Activated naive CD4-positive, alpha-beta T cell treated with anti-CD3 and anti-CD28 coated beads for 36 hours (primary cell): Measurements from ENCODE around the gene SYT5. TPM values are rescaled to one million over a fixed set of nuclear protein-coding genes. Genes with fewer than 3 reads are reported as not detected.
"Not testable (repeated sequence)": the region's sequence is repeated elsewhere in the genome, so short reads cannot be mapped to it uniquely, and the experiment has no call there.

ENCODE experiments used
- CTCF ChIA-PET: fragments of 350-600 bp; sonication (Branson Sonifier 250); formaldehyde crosslinking; loops from one replicate; lab custom pipeline; 2021; ENCODE audit warnings: antibody characterized with exemption; lab: Charles Lee
- DNase-seq: peaks from one replicate; pipeline ENCODE4 v3.0.0-alpha.2; 2020
- H3K27ac Mint-ChIP-seq: one replicate; pipeline ENCODE4 v1.8.0; 2021; ENCODE audit warnings: mild to moderate bottlenecking, mixed read lengths
- H3K27me3 Mint-ChIP-seq: one replicate; pipeline ENCODE4 v1.8.0; 2021; ENCODE audit warnings: low read depth, mixed read lengths
- H3K36me3 Mint-ChIP-seq: one replicate; pipeline ENCODE4 v1.8.0; 2021; ENCODE audit warnings: low read depth, mixed read lengths
- H3K4me1 Mint-ChIP-seq: one replicate; pipeline ENCODE4 v1.8.0; 2021; ENCODE audit warnings: low read depth, mixed read lengths
- H3K4me3 Mint-ChIP-seq: one replicate; pipeline ENCODE4 v1.8.0; 2021; ENCODE audit warnings: mild to moderate bottlenecking, moderate library complexity, mixed read lengths
- H3K9me3 Mint-ChIP-seq: one replicate; pipeline ENCODE4 v1.8.0; 2021; ENCODE audit warnings: mixed read lengths
- intact Hi-C: fragments of 100-400 bp; cut with micrococcal nuclease; formaldehyde crosslinking; loops from one replicate; pipeline ENCODE4 v1.15.1; 2023
- total RNA-seq, 2 experiments: library from RNA; stranded (reverse); gene quantifications; one replicate each; pipeline ENCODE4 v1.2.3, GENCODE V29; 2021

SYT5 gene
- not detected for total RNA-seq

GRCh38 chr19:55179606-55180484 is at the start of gene SYT5:
SYT5 (minus strand) TSS chr19:55180289; CDS start chr19:55179041, 1,248 bp downstream.
- intact Hi-C loops = loop anchor here (2.0 kb wide), 2 partner anchors 37 to 79 kb away; partner anchors contain the start of gene PPP6R1
- Mint-ChIP-seq H3K9me3 (no peaks in the 10 kb centered on the region), H3K4me1 (peaks cover 14% of the 10 kb centered on the region), H3K27ac (no peak within 1 kb of the TSS), H3K27me3 (peaks cover 65% of the 10 kb centered on the region), H3K36me3 (no peaks in the 10 kb centered on the region), H3K4me3 (peak within 1 kb of the TSS; percentile 58)
- DNase-seq = peak; percentile 69
- CTCF ChIA-PET = no interaction called here

- CTCF ChIA-PET = no interaction called here
- peaks cover 27% of the 10 kb centered on the region for H3K36me3 Mint-ChIP-seq
- no peak for DNase-seq
Observed at GRCh38 chr19:55229789-55230182, 49.7 kb upstream of the SYT5 start.

GRCh38 chr19:55229145-55229788 is 49.2 kb upstream of the SYT5 start:
- Mint-ChIP-seq H3K27me3 (no peaks in the 10 kb centered on the region), H3K9me3 (no peaks in the 10 kb centered on the region), H3K36me3 (peaks cover 23% of the 10 kb centered on the region), H3K27ac (no peak overlapping the region), H3K4me1 (no peaks in the 10 kb centered on the region), H3K4me3 (no peak overlapping the region)
- intact Hi-C loops = no loop called here
- CTCF ChIA-PET = no interaction called here
- DNase-seq = no peak

More at GRCh38 chr19:55229789-55230182, 49.7 kb upstream of the SYT5 start:
- Mint-ChIP-seq H3K27me3 (no peaks in the 10 kb centered on the region), H3K9me3 (no peaks in the 10 kb centered on the region), H3K4me3 (no peak overlapping the region), H3K4me1 (no peaks in the 10 kb centered on the region), H3K27ac (no peak overlapping the region)
- intact Hi-C loops = no loop called here

DNA sequence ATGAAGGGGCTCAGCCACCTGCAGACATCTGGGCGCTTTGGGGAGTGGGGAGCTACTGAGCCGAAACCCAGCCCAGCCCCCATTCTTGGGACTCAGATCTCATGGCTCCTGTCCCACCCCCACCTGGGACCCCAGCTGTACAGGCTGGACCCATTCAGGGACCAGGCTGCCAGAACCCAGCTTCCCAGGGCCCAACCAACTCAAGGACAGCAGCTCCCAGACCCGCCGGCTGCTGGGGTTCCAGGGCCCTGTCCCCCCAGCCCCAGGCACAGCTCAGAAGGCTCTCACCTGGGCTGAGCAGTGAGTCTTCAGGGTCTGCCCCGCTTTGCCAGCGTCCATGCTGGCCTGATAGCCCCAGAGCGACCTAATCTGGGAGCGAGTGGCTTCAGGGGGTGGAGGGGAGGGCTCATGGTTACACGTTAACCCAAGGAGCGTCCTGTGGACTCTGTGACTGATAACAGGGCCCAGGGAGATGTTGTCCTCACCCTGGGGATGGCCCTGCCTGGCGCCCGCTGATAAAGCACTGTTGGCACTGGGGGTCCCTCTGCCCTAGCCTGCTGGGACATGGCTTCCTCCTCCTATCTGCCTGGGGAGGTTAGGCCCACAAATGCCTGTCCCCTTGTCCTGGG is 48.4 kb upstream of the SYT5 start, which contains the start of gene TMEM86B:
TSS of gene TMEM86B (minus strand) at position 361 of the 629 bp plus-strand sequence. CDS start at position 339, 22 bp downstream.
- Mint-ChIP-seq H3K36me3 (peaks cover 21% of the 10 kb centered on the region), H3K4me1 (no peaks in the 10 kb centered on the region), H3K4me3 (no peak within 1 kb of the TSS), H3K27me3 (no peaks in the 10 kb centered on the region), H3K9me3 (no peaks in the 10 kb centered on the region), H3K27ac (peak within 1 kb of the TSS; percentile 37)
- CTCF ChIA-PET = no interaction called here
- intact Hi-C loops = no loop called here
- no peak for DNase-seq

GRCh38 chr19:55228015-55228391 is 47.9 kb upstream of the SYT5 start:
- no peaks in the 10 kb centered on the region for H3K9me3 Mint-ChIP-seq
- no peak overlapping the region for H3K4me3 Mint-ChIP-seq
- H3K27me3 Mint-ChIP-seq = no peaks in the 10 kb centered on the region
- intact Hi-C loops = no loop called here
- no peaks in the 10 kb centered on the region for H3K4me1 Mint-ChIP-seq
- CTCF ChIA-PET = no interaction called here
- H3K27ac Mint-ChIP-seq = peak overlapping the region; percentile 37
- H3K36me3 Mint-ChIP-seq = peaks cover 21% of the 10 kb centered on the region
- DNase-seq = no peak

DNA sequence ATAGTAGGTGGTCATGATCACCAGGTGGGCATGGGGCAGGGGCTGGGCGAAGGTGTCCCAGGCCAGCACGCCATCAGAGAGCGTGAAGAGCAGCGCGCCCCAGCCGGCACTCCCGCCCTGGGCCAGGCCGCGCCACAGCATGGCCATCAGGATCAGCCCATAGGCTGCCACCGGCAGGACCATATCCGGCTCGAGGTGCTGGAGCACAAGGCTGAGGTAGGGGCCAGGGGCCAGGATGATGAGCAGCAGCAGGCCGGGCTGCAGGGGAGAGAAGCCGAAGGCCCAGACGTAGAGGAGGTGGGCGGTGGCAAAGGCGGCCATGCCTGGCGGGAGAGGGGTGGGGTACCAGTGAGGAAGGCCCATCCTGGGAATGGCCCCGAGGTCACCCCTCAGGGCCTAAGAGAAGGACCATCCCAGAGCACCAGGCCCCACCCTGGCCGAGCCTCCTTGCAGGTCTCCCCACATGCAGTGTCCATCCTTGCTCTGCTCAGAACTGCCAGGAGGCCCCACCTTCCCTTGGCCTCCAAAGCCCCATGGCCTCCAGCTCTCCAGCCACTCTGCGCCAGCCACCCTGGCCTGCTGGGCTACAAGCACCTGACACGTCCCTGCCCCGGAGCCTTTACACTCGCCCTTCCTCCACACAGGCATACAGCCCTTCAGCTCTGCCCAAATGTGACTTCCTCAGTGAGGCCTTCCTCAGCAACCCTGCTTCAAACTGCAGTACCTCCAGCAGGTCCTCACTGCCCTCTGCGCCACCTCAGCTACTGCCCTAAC is 47.3 kb upstream of the SYT5 start:
- Mint-ChIP-seq H3K27me3 (no peaks in the 10 kb centered on the region), H3K9me3 (no peaks in the 10 kb centered on the region), H3K36me3 (peaks cover 18% of the 10 kb centered on the region), H3K4me1 (no peaks in the 10 kb centered on the region), H3K27ac (peak overlapping the region; percentile 37), H3K4me3 (no peak overlapping the region)
- DNase-seq = no peak
- CTCF ChIA-PET = no interaction called here
- intact Hi-C loops = no loop called here

- CTCF ChIA-PET = no interaction called here
- no peak overlapping the region for H3K27ac Mint-ChIP-seq
- intact Hi-C loops = no loop called here
- no peaks in the 10 kb centered on the region for H3K27me3 Mint-ChIP-seq
- H3K9me3 Mint-ChIP-seq = no peaks in the 10 kb centered on the region
- peaks cover 14% of the 10 kb centered on the region for H3K36me3 Mint-ChIP-seq
- DNase-seq = no peak
- no peaks in the 10 kb centered on the region for H3K4me1 Mint-ChIP-seq
- no peak overlapping the region for H3K4me3 Mint-ChIP-seq
Observed at GRCh38 chr19:55226788-55227187, 46.7 kb upstream of the SYT5 start.

DNA sequence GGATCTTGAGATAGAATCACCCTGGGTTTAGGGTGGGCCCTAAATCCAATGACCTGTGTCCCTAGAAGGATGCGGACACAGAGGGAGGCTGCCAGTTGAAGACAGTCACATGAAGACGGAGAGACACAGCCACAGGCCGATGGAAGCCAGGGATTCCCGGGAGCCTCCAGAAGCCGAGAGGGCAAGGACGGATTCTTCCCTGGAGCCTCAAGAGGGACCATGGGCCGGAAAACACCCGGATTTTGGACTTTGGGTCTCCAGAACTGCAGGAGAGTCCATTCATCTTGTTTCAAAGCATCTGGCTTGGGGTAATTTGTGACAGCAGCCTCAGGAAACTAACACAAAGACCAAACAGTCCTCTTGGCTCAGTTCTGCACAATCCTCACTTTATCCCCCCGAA is 46.2 kb upstream of the SYT5 start:
- peaks cover 2% of the 10 kb centered on the region for H3K9me3 Mint-ChIP-seq
- no peaks in the 10 kb centered on the region for H3K27me3 Mint-ChIP-seq
- no peak for DNase-seq
- no peak overlapping the region for H3K4me3 Mint-ChIP-seq
- CTCF ChIA-PET = no interaction called here
- peaks cover 17% of the 10 kb centered on the region for H3K36me3 Mint-ChIP-seq
- intact Hi-C loops = no loop called here
- H3K27ac Mint-ChIP-seq = no peak overlapping the region
- H3K4me1 Mint-ChIP-seq = no peaks in the 10 kb centered on the region

GRCh38 chr19:55225415-55225958 is 45.4 kb upstream of the SYT5 start:
- Mint-ChIP-seq H3K36me3 (peaks cover 17% of the 10 kb centered on the region), H3K4me1 (no peaks in the 10 kb centered on the region), H3K27ac (no peak overlapping the region), H3K4me3 (no peak overlapping the region), H3K9me3 (peaks cover 8% of the 10 kb centered on the region), H3K27me3 (no peaks in the 10 kb centered on the region)
- DNase-seq = no peak
- CTCF ChIA-PET = no interaction called here
- intact Hi-C loops = no loop called here

GRCh38 chr19:55224679-55225414 is 44.8 kb upstream of the SYT5 start:
- H3K27ac Mint-ChIP-seq, H3K4me3 Mint-ChIP-seq, H3K27me3 Mint-ChIP-seq, CTCF ChIA-PET, H3K9me3 Mint-ChIP-seq, DNase-seq, intact Hi-C loops, H3K4me1 Mint-ChIP-seq: not testable (repeated sequence)
- H3K36me3 Mint-ChIP-seq = peaks cover 19% of the 10 kb centered on the region

DNA sequence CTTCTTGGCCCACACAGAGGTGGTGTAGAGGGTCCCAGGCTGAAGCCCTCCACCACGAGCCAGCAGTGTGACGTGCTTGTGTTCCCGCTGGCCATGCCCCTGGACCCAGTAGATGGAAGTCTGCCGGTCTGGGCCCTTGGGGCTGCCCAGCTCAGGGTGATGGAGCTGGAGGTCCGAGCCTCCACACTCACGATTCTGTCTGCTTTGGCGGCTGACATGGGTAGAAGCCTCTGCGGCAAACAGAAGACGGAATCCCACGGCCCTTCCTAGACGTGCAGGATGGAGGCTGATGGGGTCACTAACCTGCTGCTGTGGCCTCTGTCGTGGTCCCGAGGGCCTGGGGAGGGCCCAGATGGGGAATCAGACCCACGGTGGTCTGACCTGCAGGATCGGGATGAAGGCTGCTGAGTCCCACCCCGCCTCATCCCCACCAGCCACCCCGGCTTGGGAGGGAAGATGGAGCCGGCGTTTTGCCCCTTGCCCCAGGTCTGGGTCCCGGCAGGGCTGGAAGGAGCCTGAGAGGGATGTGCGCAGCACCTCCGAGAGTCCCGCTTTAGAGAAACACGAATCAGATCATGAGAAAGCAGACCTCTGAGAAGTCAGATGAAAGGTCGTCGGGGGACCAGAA is 44.1 kb upstream of the SYT5 start:
- no peak for DNase-seq

More for the DNA sequence above, 44.1 kb upstream of the SYT5 start:
- peaks cover 19% of the 10 kb centered on the region for H3K36me3 Mint-ChIP-seq
- intact Hi-C loops = no loop called here
- peaks cover 9% of the 10 kb centered on the region for H3K9me3 Mint-ChIP-seq
- H3K27ac Mint-ChIP-seq = no peak overlapping the region
- H3K4me1 Mint-ChIP-seq = no peaks in the 10 kb centered on the region
- H3K4me3 Mint-ChIP-seq = no peak overlapping the region
- no peaks in the 10 kb centered on the region for H3K27me3 Mint-ChIP-seq
- CTCF ChIA-PET = no interaction called here
